T47D (cell line): ENCODE data around the gene FECH.
"Not testable (repeated sequence)": the region's sequence is repeated elsewhere in the genome, so short reads cannot be mapped to it uniquely, and the experiment has no call there.

Source experiments
- DNase-seq, 2 experiments: peaks; one replicate each; pipeline versions ENCODE4 v3.0.0 to v3.0.0-alpha.2; 2011 to 2012; ENCODE audit warnings: low read depth in 1 of 2, low spot score in 1 of 2
- JUND ChIP-seq: IDR thresholded peaks from 2 replicates; pipeline ENCODE4 v1.6.1; 2012; ENCODE audit warnings: low read depth
- in situ Hi-C: cut with HindIII; loops from 2 replicates; pipeline ENCODE4 v1.10.0; 2016; ENCODE audit warnings: low sequenced_read_pairs, low pct_unique_long_range_greater_than_20kb

The FECH gene

DNA sequence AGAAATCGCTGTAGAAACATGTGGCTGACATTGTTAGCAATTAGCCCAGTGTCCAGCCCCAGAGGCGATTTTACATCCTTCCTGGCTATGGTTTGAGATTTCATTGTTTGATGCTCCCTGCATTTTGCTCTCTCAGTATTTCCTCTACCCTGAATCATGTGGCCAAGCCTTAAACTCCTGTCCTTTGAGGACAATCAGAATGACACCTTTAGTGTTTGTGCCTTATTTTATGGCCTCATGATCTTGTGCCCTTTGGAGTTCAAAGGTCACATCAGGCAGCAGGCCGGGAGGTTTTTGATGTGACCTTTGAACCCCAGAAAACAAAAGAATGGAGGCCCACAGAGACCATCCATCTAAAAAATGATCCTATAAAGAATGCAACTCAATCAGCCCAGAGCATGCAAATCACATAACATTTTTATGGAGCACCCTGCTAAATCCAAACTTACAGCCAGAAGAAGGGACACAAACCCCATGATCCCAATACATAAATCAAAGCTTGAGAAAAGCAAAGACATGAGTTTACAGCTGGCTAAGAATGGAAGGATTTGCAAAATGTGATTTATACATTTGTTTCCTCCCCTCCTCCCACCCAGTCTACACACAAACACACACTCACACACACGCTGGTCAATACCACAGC, 52.5 kb downstream of the FECH start:
- DNase-seq, result peak in 1 of 2 experiments; percentile 2
- in situ Hi-C loops, result no loop called here
- TF ChIP-seq JUND, result no peak

DNA sequence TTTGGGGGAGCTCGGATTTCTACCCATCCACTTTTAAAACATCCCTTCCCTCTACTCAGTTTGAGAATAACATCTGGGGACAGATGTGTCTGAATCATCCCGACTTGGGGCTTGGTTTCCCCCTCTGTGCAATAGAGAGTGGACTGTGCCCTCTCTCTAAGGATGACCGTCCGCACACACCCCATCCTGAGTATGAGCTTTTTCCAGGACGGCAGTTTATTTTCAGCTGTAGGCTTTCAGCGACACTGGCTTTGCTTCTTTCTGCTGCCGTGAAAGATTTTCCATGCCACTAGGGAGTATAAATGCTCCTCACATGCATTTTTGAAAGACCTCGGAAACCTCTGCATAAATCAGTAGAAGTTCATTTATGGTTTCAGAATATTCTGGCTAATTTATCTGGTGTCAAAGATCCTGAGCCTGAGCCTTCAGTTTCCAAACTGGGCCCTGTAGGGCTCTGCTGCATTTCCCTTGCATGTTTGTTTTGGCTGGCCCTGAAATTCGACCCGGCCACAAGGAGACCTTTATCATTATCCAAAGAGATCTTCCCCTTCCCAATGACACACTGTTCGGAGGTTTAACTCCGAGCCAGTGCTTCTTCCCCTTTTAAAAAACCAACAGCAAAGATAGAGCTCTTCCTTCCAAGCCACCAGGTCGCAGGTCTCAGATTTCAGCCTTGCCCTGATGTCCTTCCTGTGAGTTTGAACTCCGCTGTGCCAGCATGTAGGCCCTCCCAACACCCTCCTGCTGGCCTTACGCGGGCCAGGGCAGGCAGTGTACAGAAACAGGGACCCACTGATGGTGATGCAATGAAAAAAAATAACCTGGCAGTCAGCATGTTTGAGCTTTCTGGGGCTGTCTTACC, 53.3 kb downstream of the FECH start:
- no peak for DNase-seq
- no peak for TF ChIP-seq JUND
- in situ Hi-C loops, result no loop called here

DNA sequence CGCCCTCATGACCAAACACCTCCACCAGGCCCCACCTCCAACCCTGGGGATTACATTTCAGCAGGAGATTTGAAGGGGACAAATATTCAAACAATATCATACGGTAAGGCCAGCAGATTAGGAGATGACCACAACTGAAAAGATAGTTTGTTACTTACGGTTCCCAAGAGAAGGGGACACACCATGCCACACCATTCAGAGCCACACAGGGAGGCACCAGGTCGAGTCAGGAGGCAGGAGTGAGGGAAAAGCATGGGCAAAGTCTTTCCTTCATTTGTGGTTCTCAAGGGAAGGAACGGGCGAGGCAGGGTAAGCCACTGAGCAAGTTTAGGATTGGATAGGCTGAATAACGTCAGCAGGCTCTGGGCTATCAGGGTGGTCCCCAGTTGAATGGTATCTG, 57.4 kb downstream of the FECH start:
- in situ Hi-C loops, result no loop called here
- no peak for TF ChIP-seq JUND
- no peak for DNase-seq

GRCh38 chr18:57527556-57528229, 58.8 kb downstream of the FECH start:
- TF ChIP-seq JUND, result no peak
- DNase-seq, result no peak
- in situ Hi-C loops, result no loop called here

DNA sequence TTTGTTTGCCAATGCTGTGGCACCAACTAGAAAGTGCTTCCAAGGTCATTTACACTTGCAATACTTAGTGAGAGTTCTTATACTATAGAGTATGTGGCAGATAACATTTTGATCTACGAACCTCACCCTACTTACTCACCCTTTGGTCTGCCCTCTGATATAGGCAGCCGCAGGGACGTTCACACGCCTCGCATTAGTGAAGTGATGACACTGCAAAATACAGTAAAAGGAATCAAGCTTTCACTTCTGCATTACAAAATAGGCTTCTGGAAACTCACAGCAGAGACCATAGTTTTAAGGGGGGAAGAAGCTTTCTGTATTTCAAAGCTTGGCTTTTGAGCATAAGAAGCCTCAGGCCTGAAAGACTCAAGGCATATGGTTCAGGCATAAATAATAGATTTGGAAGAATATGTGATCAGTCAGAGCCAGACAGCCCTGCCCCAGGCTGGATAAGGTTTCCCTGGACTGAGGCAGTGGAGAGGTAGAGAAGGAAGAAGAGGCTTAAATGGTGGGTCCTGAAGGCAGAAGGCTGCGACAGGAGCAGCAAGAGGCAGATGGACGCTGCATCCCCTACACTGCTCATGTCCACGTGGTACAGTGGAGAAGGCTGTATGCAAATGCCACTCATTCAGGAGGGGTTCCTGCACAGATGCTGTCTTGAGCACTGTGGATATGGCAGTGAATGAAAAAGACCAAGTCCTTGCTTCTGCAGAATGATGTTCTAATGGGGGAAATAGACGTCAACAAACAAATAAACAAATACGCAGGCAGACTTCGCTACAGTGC, 63.1 kb downstream of the FECH start:
- DNase-seq, result no peak
- no peak for TF ChIP-seq JUND
- in situ Hi-C loops, result no loop called here

- DNase-seq, in situ Hi-C loops: not testable (repeated sequence)
These were observed 64.2 kb downstream of the FECH start for GRCh38 chr18:57522348-57522747.

DNA sequence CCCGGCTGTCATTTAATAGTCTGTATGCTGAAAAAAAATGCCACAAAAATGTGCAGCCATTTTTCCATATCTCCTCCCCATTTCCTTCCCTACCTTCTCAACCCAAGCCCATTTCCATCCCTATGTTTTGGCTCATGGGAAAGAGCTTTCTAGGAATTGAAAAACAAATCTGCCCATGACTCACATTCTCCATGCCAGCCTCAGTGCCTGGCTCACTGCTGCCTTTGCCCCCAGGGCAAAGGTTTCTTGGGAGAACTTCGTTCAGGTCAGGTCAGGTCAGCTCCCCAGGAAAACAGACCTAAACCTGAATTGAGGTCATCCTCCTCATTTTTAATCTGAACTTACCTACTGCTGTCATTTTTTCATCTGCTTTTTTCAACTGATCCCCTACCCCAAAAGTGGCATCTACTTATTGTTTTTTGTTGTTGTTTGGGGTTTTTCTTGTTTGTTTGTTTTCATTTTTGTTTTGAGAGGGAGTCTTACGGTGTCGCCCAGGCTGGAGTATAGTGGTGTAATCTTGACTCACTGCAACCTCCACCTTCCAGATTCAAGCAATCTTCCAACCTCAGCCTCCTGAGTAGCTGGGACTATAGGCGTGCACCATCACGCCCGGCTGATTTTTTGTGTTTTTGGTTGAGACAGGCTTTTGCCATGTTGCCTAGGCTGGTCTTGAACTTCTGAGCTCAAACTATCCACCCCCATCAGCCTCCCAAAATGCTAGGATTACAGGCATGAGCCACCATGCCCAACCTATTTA, 66.7 kb downstream of the FECH start:
- peak in 1 of 2 experiments; percentile 15 for DNase-seq
- in situ Hi-C loops, result no loop called here
- TF ChIP-seq JUND, result no peak

DNA sequence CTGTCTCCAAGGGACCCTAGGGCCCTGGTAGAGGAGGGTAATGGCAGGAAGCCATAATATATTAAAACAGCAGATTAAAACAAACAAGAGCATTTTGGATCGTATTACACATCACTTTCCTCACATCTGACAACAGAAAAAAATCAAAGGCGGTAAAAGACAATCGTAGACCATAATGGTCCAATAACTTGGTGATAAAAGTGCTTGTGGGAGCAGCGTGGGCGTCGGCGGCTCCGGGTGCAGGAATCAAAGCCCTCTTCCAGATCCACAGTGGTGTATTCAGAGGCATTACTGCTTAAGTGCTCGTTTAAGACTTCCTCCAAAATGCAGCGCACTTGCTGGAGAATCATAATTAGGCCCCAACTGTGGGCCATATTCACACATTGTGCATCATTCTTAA, 68.0 kb downstream of the FECH start:
- in situ Hi-C loops, result no loop called here
- no peak for TF ChIP-seq JUND
- no peak for DNase-seq

GRCh38 chr18:57516056-57516455, 70.4 kb downstream of the FECH start:
- DNase-seq, result no peak
- TF ChIP-seq JUND, result no peak
- in situ Hi-C loops, result no loop called here

DNA sequence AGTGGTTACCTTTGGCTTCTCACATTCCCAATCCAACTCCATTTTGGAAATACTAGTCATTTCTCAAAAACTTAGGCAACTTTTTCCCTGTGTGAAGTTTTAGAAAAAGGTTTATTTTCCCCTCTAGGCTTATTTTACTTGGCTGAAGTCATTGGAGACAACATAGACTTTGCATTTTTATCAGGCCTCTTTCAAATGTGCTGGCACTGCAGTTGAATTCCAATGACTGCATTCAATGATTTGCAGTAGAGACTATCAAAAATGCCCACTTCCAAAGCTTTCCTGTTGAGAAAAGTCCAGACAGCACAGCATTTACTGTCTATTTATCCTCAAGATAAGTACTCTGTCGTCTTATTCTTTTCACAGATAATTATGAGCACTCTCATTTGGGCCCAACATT, 81.3 kb downstream of the FECH start:
- DNase-seq, result no peak
- in situ Hi-C loops, result no loop called here
- TF ChIP-seq JUND, result no peak

DNA sequence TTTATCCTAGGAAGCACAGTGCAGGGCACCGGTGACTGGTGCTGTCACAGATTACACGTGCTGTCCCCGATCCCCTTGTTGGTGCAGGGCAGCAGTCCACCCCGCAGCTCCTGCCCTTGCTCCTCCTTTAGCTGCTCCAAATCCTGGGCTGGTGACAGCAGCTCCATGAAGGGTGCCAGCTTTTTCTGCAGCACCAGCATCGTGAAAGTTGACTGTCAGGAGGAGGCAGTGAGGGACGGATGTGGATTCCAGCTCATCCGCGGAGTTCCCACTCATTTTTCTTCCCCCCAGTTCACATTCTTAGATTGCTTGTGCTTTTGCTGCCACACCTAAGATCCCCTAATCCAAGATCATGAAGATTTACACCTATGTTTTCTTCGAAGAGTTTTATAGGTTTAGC, 83.9 kb downstream of the FECH start:
- no peak for TF ChIP-seq JUND
- in situ Hi-C loops, result no loop called here
- no peak for DNase-seq
